ENCODE results near the gene ACSM2A.
"Not testable (repeated sequence)": the region's sequence is repeated elsewhere in the genome, so short reads cannot be mapped to it uniquely, and the experiment has no call there.

ACSM2A gene, protein sequence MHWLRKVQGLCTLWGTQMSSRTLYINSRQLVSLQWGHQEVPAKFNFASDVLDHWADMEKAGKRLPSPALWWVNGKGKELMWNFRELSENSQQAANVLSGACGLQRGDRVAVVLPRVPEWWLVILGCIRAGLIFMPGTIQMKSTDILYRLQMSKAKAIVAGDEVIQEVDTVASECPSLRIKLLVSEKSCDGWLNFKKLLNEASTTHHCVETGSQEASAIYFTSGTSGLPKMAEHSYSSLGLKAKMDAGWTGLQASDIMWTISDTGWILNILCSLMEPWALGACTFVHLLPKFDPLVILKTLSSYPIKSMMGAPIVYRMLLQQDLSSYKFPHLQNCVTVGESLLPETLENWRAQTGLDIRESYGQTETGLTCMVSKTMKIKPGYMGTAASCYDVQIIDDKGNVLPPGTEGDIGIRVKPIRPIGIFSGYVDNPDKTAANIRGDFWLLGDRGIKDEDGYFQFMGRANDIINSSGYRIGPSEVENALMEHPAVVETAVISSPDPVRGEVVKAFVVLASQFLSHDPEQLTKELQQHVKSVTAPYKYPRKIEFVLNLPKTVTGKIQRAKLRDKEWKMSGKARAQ

GRCh38 chr16:20451364-20451763 is at the start of gene ACSM2A:
Gene ACSM2A (plus strand): TSS chr16:20451521. CDS start chr16:20460115, 8,594 bp downstream.
- DNase-seq: not testable (repeated sequence)

GRCh38 chr16:20402651-20403050 is 48.7 kb upstream of the ACSM2A start:
- DNase-seq: no peak

GRCh38 chr16:20404637-20405036 is 46.7 kb upstream of the ACSM2A start, which contains the start of gene PDILT:
Gene PDILT (minus strand): TSS chr16:20404737. CDS start chr16:20399300, 5,437 bp downstream.
- DNase-seq: no peak

- DNase-seq: no peak
These were observed 41.8 kb upstream of the ACSM2A start, which contains the start of gene ACSM5 for GRCh38 chr16:20409398-20410120. Gene ACSM5 (plus strand): TSS chr16:20409534. CDS start chr16:20411485, 1,951 bp downstream.

- no peak for DNase-seq
These were observed 41.1 kb upstream of the ACSM2A start for GRCh38 chr16:20410121-20410723.

DNA sequence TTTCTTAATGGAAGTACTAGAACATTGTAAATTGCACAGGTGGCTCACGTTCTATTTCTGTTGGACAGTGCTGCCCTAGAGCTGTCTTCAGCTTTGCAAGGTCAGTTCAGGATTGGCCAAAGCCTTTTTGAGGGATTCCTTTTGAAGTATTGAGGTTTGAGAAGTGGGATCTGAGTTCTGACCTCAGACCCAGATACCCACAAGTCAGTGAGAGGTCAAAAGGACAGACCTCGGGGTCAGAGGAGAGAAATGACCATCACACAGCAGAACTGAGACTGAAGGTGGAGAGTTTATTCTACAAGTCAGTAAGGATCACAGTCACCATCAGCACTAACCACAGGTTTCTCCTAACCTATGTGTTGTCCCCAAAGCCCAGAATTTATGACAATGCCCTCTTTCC is 40.3 kb upstream of the ACSM2A start:
- no peak for DNase-seq

- no peak for DNase-seq
These were observed 35.8 kb upstream of the ACSM2A start for GRCh38 chr16:20415541-20415940.

DNA sequence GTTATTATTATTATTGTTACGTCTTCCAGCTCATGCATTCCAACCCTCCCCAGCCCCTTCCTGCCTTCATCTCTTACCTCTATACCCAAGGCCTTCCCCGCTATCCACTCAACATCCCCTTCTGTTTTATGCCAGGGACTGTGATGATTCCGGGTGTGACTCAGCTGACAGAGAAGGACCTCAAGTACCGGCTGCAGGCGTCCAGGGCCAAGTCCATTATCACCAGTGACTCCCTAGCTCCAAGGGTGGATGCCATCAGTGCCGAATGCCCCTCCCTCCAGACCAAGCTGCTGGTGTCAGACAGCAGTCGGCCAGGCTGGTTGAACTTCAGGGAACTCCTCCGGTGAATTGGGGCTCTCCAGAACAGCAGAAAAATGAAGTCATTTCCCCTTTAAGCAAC is 32.2 kb upstream of the ACSM2A start:
- not testable (repeated sequence) for DNase-seq

DNA sequence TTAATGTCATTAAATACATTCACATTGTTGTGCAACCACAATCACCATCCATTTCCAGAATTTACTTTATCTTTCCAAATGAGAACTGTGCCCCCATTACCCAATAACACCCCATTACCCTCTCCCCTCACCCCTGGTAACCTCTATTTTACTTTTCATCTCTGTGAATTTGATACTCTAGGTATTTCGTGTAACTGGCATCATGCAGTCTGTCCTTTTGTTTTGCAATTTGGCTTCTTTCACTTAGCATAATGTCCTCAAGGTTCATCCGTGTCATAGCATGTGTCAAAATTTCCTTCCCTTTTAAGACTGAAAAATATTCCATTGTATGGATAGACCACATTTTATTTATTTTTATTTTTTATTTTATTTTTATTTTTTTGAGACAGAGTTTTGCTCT is 29.6 kb upstream of the ACSM2A start:
- DNase-seq: not testable (repeated sequence)

- DNase-seq: not testable (repeated sequence)
These were observed 27.6 kb upstream of the ACSM2A start for GRCh38 chr16:20423772-20424128.

DNA sequence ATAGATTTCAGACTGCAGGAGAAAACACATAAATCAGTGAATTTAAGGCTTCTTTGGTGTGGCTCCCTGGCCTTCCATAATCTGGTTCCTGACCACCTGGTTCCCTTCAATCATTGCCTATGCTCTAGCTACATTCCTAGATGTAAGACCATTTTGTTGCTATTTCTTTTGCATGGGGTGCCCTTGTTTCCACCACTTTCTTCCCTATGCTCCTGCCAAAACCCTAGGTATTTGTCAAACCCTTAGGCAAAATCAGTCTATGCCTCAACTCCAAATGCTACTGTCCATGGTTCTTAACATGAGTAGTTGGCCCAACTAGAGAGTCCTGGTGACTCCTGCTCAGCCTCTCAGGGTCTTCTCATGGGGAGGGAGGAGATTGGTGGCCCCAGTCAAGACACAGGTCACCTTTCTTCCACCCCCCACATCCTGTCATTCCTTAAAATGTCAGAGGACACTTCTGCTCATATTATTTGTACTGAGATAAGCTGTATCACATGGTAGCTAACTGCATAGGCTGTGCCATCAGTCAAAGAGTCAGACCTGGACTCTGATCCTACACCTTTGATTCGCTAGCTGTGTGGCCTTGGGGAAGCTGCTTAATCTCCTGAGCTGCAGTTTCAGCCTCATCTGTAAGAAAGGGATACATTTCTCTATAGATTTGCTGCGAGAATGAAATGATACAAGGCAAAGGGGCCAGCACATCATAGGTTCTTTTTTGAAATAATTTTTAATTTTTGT is 27.0 kb upstream of the ACSM2A start:
- no peak for DNase-seq

GRCh38 chr16:20427401-20427797 is 23.9 kb upstream of the ACSM2A start:
- DNase-seq: not testable (repeated sequence)

- not testable (repeated sequence) for DNase-seq
These were observed 21.8 kb upstream of the ACSM2A start for GRCh38 chr16:20429499-20429898.

DNA sequence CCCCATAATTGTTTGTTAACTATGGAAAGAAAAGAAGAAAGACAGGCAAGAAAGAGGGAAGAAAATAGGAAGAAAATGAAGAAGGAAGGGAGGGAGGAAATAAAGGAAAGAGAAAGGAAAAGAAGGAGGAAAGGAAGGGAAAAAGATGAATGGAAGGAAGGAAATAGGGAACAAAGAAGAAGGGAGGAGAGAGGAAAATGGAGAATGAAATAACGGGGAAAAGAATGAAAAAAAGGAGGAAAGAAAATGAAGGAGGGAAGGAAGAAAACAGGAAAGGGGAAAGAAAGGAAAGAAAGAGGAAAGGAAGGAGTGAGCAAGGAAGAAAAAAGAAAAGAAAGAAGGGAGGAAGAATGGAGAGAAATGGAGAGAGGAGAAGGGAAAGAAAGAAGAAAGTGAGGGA is 20.8 kb upstream of the ACSM2A start:
- DNase-seq: not testable (repeated sequence)

- DNase-seq: no peak
These were observed 20.4 kb upstream of the ACSM2A start for GRCh38 chr16:20430948-20431347.

GRCh38 chr16:20438950-20439349 is 12.4 kb upstream of the ACSM2A start:
- DNase-seq: not testable (repeated sequence)

- not testable (repeated sequence) for DNase-seq
These were observed 11.5 kb upstream of the ACSM2A start for GRCh38 chr16:20439820-20440231.

- DNase-seq: not testable (repeated sequence)
These were observed 10.6 kb upstream of the ACSM2A start for GRCh38 chr16:20440731-20441130.

DNA sequence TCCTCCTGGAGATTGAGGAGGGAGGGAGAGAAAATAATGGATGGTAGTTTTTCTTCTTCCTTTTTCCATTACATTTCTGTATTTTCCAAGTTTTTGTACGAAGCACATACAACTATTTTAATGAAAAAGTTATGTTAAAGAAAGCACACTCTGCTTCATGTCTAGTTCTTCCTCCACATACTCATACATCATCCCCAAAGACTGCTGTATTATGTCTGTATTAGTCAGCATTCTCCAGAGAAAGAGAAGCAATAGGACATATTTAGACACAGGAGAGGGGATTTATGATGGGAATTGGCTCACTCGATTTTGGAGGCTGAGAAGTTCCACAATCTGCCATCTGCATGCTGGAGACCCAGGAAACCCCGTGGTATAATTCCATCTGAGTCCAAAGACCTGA is 10.1 kb upstream of the ACSM2A start:
- DNase-seq: no peak

DNA sequence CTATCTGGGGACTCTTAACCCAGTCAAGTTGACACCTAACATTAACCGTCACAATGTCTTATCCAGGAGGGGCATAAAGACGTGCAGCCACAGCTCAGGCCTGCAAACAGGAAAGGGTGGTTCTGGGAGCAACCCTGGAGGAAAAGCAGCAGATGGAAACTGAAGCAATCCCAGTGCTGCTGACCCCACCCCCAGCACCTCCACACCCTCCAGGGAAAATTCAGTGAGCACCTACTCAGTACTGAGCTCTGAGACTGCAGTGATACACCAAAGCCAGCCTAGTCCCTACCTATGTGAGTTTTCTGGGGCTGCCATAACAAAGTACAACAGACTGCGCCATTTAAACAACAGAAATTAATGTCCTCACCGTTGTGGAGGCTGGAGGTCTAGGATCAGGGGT is 9.5 kb upstream of the ACSM2A start:
- not testable (repeated sequence) for DNase-seq

DNA sequence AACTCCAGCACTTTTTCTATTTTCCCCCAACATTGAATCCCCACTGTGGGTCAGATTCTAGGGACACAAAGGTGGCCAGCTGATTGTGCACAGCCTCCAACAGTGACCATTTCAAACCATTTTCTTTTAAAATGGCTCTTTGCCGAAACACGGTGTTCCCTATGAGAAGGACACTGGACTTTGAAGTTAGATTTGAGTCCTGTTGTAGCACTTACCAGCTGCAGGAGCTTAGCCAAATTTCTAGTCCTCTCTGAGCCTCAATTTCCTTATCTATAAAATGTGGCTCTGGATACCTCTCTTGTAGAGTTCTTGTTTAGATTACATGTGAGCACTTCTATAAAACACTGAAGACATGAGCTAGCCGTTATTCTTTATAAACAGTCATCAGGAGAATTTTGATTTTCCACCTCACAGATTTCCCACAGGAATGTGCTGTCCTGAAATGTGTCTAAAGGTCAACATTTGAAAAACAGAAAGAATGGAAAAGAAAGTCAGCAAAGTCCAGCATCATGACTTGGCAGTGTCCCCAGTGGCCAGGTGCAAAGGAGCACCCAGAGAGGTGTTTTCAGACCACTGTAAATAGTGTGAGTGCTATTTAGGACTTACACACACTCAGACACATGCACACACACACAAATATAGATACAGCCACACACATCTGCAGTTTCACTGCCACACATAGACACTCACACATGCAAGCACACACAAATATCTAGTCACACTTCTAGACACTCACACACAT is 4.5 kb upstream of the ACSM2A start:
- DNase-seq: not testable (repeated sequence)

DNA sequence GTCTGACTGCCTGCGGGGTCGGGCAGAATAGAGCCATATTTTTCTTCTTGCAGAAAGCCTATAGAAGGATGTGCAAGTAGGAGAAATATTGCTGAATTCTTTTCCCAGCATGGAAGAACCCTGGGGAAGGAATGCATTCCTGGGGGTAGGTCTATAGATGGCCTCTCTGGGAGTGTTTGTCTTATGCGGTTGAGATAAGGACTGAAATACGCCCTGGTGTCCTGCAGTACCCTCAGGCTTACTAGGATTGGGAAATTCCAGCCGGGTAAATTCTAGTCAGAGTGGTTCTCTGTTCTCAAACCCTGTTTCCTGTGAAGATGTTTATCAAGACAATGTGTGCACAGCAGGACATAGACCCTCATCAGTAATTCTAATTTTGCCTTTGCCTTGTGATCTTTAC is 2.3 kb downstream of the ACSM2A start:
- not testable (repeated sequence) for DNase-seq
